Endothelial cell of hepatic sinusoid (primary cell): ENCODE results near the gene PDE8B.

Experiments used
- in situ Hi-C: cut with HindIII; loops from 2 replicates; pipeline ENCODE4 v1.10.0; 2017; ENCODE audit warnings: low sequenced_read_pairs

PDE8B gene

DNA sequence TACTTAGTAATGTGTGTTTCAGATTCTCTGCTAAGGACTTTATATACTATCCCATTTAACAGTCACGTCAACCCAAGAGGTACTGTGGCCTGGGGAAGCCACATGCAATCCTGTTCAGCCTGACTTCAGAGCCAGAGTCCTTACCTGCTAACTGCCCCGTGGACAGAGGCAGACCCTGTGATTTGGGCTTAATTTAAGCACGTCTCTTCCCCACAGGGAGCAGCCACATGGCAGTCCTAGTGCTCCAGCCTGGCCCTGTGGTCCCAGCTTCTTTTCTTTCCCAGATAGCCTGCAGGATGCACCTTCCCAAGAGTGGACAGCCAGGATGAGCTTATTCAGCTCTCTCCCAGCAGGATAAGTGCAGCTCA is 71.5 kb downstream of the PDE8B start:
- in situ Hi-C loops, result no loop called here

GRCh38 chr5:77282337-77283027 is 72.0 kb downstream of the PDE8B start:
- in situ Hi-C loops, result no loop called here

GRCh38 chr5:77285251-77285841 is 74.9 kb downstream of the PDE8B start:
- in situ Hi-C loops, result no loop called here

DNA sequence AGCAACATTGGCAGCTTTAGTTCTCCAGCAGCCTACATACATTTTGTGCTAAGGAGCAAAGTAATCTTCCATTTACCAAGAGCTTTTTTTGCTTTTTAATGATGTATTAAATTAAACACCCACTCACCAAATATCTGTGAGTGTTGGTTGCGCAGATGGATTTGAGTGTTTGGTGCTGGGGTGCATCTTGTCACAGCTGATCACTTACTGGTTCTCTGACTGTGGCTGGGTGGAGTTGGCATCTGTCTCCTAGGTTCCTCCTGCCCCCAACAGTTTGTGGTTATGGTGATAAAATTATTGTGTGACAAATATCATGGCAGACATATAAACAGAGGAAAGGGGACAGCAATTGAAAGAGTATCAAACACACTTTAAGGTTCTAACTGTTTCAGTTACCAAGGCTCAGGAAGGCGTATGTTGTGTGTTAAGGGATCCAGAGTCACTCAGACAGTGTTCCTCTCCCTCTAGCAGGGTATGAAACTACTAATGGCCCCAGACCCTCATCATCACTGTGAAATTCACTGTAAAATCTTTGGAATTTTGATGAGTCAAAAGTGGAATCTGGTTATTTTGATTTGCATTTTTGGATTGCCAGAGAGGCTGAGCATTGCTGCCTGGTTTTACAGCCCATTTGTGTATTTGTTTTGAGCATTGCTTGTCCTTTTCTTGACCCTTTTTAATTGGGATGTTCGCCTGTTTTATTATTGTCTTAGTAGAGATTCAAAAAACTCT is 81.7 kb downstream of the PDE8B start:
- in situ Hi-C loops, result no loop called here

DNA sequence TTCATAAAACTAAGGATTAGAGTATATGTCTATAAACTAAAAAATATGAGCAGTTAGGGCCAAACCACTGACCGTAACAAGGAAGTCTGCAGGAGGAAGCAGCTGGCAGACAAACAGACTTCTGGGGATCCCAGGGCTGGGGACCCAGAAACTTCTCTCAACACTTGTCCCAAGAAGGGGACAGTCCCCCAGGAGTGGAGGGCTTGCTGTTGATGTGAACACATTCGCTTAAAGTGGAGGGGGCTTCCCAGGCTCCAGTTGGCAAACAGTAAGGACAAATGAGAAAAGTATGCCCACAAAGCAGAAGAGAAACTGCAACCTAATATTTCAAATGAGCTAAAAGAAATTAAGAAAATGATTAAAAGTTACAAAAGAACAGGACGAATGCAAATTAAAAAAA is 83.7 kb downstream of the PDE8B start:
- in situ Hi-C loops, result no loop called here

DNA sequence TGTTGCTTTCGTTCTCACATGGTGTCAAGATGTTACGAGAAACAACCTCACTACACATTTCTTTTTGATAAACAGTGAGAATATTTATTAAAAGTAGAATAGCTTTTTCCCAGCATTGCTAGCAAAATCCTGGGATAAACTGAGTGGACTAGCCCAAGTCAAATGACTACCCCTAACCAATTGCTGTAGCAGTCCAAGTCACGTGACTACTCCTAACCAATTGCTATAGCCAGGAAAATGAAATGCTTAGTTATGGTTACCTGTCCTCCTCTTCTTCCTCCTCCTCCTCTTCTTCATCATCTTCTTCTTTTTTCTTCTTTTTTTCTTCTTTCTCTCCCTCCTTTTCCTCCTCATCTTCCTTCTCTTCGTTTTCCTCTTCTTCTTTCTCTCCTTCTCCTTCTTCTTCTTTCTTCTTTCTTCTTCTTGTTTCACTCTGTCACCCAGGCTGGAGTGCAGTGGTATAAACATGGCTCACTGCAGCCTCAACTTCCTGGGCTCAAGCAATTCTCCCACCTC is 85.4 kb downstream of the PDE8B start:
- in situ Hi-C loops, result no loop called here

GRCh38 chr5:77298146-77298545 is 87.7 kb downstream of the PDE8B start:
- in situ Hi-C loops, result no loop called here

- in situ Hi-C loops, result no loop called here
Observed at GRCh38 chr5:77300451-77300850, 90.0 kb downstream of the PDE8B start.

DNA sequence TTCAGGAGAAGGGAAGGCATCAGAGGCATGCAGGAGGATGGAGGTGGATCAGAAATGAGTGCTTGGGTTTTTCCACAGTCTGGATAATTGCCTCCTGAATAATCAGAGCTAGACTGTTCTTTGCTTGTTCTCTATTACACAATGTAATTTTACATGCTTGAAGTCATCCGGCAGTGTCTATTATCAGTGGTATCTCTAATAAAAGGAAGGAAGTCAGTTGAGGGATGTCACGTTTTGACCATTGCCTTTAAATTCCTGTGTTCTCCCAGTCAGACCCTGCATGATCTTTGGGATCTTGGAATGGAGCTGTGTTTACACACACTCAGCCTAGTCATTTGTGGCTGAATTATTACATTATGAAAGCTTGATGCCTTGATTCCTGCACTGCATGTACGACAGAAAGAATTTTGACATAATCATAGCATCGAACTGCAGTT is 91.0 kb downstream of the PDE8B start:
- in situ Hi-C loops, result no loop called here

- in situ Hi-C loops, result no loop called here
Observed at GRCh38 chr5:77302247-77302646, 91.8 kb downstream of the PDE8B start.

- in situ Hi-C loops, result no loop called here
Observed at GRCh38 chr5:77302653-77303052, 92.2 kb downstream of the PDE8B start.

GRCh38 chr5:77304388-77304787 is 93.9 kb downstream of the PDE8B start:
- in situ Hi-C loops, result no loop called here

DNA sequence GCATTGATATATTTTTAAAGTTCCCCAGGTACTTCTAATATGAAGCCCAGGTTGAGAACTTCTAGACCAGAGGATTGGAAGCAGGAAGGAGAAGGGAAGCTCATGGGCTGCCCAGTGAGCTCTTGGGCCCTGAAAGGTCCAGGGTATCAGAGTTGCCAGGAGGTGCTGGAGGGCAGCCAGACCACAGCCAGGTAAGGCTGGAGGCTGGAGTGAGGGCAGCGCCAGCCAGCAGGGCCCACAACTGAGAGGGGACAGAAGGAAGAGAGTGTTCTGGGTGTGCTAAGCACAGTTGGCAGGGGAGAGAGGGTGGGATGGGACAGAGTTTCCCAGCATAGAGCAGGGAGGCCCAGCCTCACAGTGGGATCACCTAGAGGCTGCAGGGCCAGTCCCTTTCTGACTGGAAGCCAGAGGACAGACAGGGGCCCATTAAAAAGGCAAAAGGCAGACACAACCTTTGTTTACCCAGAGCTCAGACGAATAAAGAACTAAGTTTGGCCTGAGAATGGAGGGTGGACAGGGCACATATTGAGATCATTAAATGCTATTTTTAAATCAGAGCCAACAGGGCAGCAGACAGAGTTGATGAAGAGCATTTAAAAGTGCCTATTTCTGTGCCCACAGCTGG is 94.9 kb downstream of the PDE8B start:
- in situ Hi-C loops, result no loop called here

- in situ Hi-C loops, result no loop called here
Observed at GRCh38 chr5:77305956-77306355, 95.5 kb downstream of the PDE8B start.

DNA sequence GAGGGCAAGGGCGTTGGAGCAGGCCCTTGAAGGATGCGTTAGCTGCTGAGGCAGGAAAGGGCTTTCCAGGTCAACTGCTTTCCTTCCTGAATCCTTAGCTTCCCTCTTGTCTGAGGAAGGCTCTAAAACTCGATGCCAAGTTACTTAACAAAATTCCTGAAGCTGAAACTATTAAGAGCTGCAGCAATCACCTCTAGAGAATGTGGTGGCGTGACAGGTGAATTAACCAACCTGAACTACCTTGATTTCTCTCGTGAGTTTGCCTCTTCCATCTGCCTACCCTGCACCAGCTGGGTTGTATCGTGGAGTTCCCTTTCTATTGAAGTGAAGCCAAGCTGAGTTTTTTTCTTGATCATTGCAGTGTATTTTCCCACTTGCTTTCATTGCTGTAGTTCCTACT is 96.1 kb downstream of the PDE8B start:
- in situ Hi-C loops, result no loop called here

- in situ Hi-C loops, result no loop called here
Observed at GRCh38 chr5:77308154-77308960, 97.9 kb downstream of the PDE8B start.

DNA sequence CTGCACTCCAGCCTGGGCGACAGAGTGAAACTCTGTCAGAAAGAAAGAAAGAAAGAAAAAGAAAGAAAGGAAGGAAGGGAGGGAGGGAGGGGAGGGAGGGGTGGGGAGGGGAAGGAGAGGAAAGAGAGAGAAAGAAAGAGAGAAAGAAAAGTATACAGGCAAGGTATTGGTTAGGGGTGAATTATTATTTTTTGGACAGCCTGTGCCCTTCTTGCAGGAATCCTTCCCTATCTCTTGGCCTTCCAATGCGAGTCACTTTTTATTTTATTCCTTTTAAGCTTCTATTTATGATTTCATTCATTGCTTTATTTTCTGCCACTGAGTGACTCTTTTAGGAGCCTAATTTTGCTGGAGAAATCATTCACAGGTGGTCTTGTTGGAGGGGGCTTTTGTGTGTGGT is 98.7 kb downstream of the PDE8B start:
- in situ Hi-C loops, result no loop called here

DNA sequence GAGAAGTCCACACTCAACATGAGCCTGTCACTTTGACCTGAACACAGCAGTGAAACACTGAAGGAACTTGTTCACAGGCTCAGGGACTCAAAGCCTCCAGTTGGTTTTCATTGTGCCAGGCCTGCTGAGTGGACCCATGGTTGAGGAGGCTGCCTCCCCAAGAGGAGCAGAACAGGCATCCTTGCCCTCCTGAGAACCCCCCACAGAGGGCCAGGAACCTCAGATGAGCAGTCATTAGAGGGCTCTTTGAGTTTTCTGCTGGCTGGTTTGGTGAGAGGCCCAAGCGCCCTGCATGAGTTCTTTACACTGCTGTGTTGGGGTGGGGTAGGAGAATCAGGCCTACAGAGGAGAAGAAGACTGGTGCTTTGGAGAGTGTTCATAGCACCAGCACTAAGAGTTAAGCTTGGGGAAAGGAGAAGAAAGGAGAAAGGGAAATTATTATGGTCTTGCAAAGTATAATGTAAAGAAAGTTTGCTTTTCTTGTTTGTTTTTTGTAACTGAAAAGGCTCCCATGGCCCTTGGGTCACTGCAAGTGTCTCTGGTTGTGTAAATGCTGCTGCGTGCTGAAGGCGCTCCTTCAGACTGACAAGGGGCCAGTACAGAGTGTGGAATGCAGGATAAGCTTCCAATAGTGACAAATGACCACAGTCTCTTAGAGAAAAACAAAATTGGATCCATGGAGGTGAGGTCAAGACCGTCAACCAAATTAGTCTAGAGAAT is 100.2 kb downstream of the PDE8B start:
- in situ Hi-C loops, result no loop called here

GRCh38 chr5:77311214-77311571 is 100.7 kb downstream of the PDE8B start:
- in situ Hi-C loops, result no loop called here

GRCh38 chr5:77312413-77312812 is 101.9 kb downstream of the PDE8B start:
- in situ Hi-C loops, result no loop called here
